ENCODE results near the gene TGM6.
A peak's percentile ranks its signal among the peaks of the same experiment; 100 is the strongest.
"Not testable (repeated sequence)": the region's sequence is repeated elsewhere in the genome, so short reads cannot be mapped to it uniquely, and the experiment has no call there.

Gene TGM6

GRCh38 chr20:2400290-2400689 is 19.6 kb downstream of the TGM6 start:
- DNase-seq, result no peak

GRCh38 chr20:2401527-2401926 is 20.8 kb downstream of the TGM6 start:
- no peak for DNase-seq

GRCh38 chr20:2402271-2402980 is 21.7 kb downstream of the TGM6 start:
- DNase-seq, result no peak

GRCh38 chr20:2403291-2404052 is 22.8 kb downstream of the TGM6 start:
- no peak for DNase-seq

GRCh38 chr20:2405693-2406065 is 25.0 kb downstream of the TGM6 start:
- DNase-seq, result no peak

- DNase-seq, result not testable (repeated sequence)
Measured at GRCh38 chr20:2407355-2407754, 26.7 kb downstream of the TGM6 start.

GRCh38 chr20:2408111-2408510 is 27.4 kb downstream of the TGM6 start:
- no peak for DNase-seq

GRCh38 chr20:2416541-2417212 is 36.0 kb downstream of the TGM6 start:
- DNase-seq, result no peak

- no peak for DNase-seq
Measured at GRCh38 chr20:2417213-2417541, 36.5 kb downstream of the TGM6 start.

GRCh38 chr20:2418388-2418787 is 37.7 kb downstream of the TGM6 start:
- no peak for DNase-seq

- DNase-seq, result no peak
Measured at GRCh38 chr20:2420510-2420909, 39.8 kb downstream of the TGM6 start.

- DNase-seq, result no peak
Measured at GRCh38 chr20:2421247-2421646, 40.5 kb downstream of the TGM6 start.

GRCh38 chr20:2429051-2429450 is 48.4 kb downstream of the TGM6 start:
- DNase-seq, result no peak

- no peak for DNase-seq
Measured at GRCh38 chr20:2430538-2430937, 49.8 kb downstream of the TGM6 start.

GRCh38 chr20:2431185-2431584 is 50.5 kb downstream of the TGM6 start:
- DNase-seq, result no peak

- no peak for DNase-seq
Measured at GRCh38 chr20:2446845-2447244, 66.1 kb downstream of the TGM6 start.

- DNase-seq, result no peak
Measured at GRCh38 chr20:2449386-2449785, 68.7 kb downstream of the TGM6 start.

GRCh38 chr20:2451422-2451821 is 70.7 kb downstream of the TGM6 start:
- DNase-seq, result no peak

GRCh38 chr20:2451939-2452732 is 71.4 kb downstream of the TGM6 start:
- DNase-seq, result peak; percentile 33

- DNase-seq, result no peak
Measured at GRCh38 chr20:2453792-2454191, 73.1 kb downstream of the TGM6 start.

- no peak for DNase-seq
Measured at GRCh38 chr20:2455771-2456497, 75.2 kb downstream of the TGM6 start.

GRCh38 chr20:2458919-2459499 is 78.3 kb downstream of the TGM6 start:
- DNase-seq, result no peak

Measured in central memory CD4-positive, alpha-beta T cell (primary cell).